Cardiac muscle cell (in vitro differentiated cells and primary cell): ENCODE data around the gene BCAS3. TPM values are rescaled to one million over a fixed set of nuclear protein-coding genes. Genes with fewer than 3 reads are reported as not detected.

Experiments
- DNase-seq, 2 donors: peaks; one replicate each; pipeline versions ENCODE4 v3.0.0 to v3.0.0-alpha.2; 2010 to 2017; ENCODE audit warnings: low read depth in 1 of 2, low spot score in 1 of 2
- H3K27ac ChIP-seq: fragments of 200-600 bp; sonication (generic); 2 replicates; pipeline ENCODE4 v1.5.1; 2016
- H3K27me3 ChIP-seq: fragments of 200-600 bp; sonication (generic); 2 replicates; pipeline ENCODE4 v1.6.0; 2016; ENCODE audit warnings: control low read depth
- H3K36me3 ChIP-seq: fragments of 200-600 bp; sonication (generic); 2 replicates; pipeline ENCODE4 v1.5.1; 2016; ENCODE audit warnings: control low read depth
- H3K4me1 ChIP-seq: fragments of 200-600 bp; sonication (generic); 2 replicates; pipeline ENCODE4 v1.8.1; 2017; ENCODE audit warnings: low read depth, mild to moderate bottlenecking, mixed run types
- H3K4me3 ChIP-seq: fragments of 200-600 bp; sonication (generic); 2 replicates; pipeline ENCODE4 v1.5.1; 2016; ENCODE audit warnings: mild to moderate bottlenecking
- H3K9me3 ChIP-seq: fragments of 200-600 bp; sonication (generic); 2 replicates; pipeline ENCODE4 v1.5.1; 2017; ENCODE audit warnings: low read depth, mild to moderate bottlenecking, control low read depth
- CTCF ChIP-seq: IDR thresholded peaks from 2 replicates; pipeline ENCODE4 v1.5.1; 2012; ENCODE audit warnings: low read depth, mild to moderate bottlenecking, low read length
- polyA plus RNA-seq: library from polyadenylated mRNA; unstranded; fragments of >200 nt; fragmentation: Nextera tagmentation; extraction: Ambion mirVana; gene quantifications from 2 replicates; pipeline ENCODE4 v1.2.1, GENCODE V29; 2016
- total RNA-seq: library from RNA; depleted of rRNA; stranded (reverse); fragments of >200 nt; gene quantifications from 2 replicates; pipeline ENCODE4 v1.2.3, GENCODE V29; 2016

Gene BCAS3
- total and polyA plus RNA-seq, 2 experiments from 2014 or later: 36.5 to 39.6 TPM

- Histone ChIP-seq H3K36me3 (no peaks in the 10 kb centered on the region), H3K9me3 (no peaks in the 10 kb centered on the region), H3K27me3 (no peaks in the 10 kb centered on the region), H3K4me3 (no peak overlapping the region), H3K27ac (no peak overlapping the region), H3K4me1 (peaks cover 52% of the 10 kb centered on the region)
- TF ChIP-seq CTCF: no peak
- no peak for DNase-seq
Measured at GRCh38 chr17:61209106-61209439, 531.4 kb downstream of the BCAS3 start.

- no peak for TF ChIP-seq CTCF
- no peak for DNase-seq
- Histone ChIP-seq H3K4me3 (no peak overlapping the region), H3K4me1 (peaks cover 48% of the 10 kb centered on the region), H3K9me3 (no peaks in the 10 kb centered on the region), H3K36me3 (no peaks in the 10 kb centered on the region), H3K27me3 (no peaks in the 10 kb centered on the region), H3K27ac (no peak overlapping the region)
Measured at GRCh38 chr17:61209525-61209924, 531.9 kb downstream of the BCAS3 start.

GRCh38 chr17:61211236-61211635 is 533.6 kb downstream of the BCAS3 start:
- Histone ChIP-seq H3K4me1 (peaks cover 40% of the 10 kb centered on the region), H3K27ac (peak overlapping the region; percentile 42), H3K9me3 (no peaks in the 10 kb centered on the region), H3K36me3 (no peaks in the 10 kb centered on the region), H3K27me3 (no peaks in the 10 kb centered on the region), H3K4me3 (no peak overlapping the region)
- DNase-seq: peak in 1 of 2 donors; percentile 49
- no peak for TF ChIP-seq CTCF

- Histone ChIP-seq H3K27ac (no peak overlapping the region), H3K4me1 (peaks cover 40% of the 10 kb centered on the region), H3K9me3 (no peaks in the 10 kb centered on the region), H3K27me3 (no peaks in the 10 kb centered on the region), H3K36me3 (no peaks in the 10 kb centered on the region), H3K4me3 (no peak overlapping the region)
- TF ChIP-seq CTCF: no peak
- no peak for DNase-seq
Measured at GRCh38 chr17:61212655-61213054, 535.0 kb downstream of the BCAS3 start.

- H3K27me3 ChIP-seq: no peaks in the 10 kb centered on the region
- no peaks in the 10 kb centered on the region for H3K9me3 ChIP-seq
- H3K36me3 ChIP-seq: no peaks in the 10 kb centered on the region
- TF ChIP-seq CTCF: no peak
- no peak for DNase-seq
- H3K4me1 ChIP-seq: peaks cover 23% of the 10 kb centered on the region
- no peak overlapping the region for H3K4me3 ChIP-seq
- no peak overlapping the region for H3K27ac ChIP-seq
Measured at GRCh38 chr17:61214753-61215152, 537.1 kb downstream of the BCAS3 start.

- Histone ChIP-seq H3K27ac (no peak overlapping the region), H3K27me3 (no peaks in the 10 kb centered on the region), H3K4me1 (peaks cover 20% of the 10 kb centered on the region), H3K36me3 (no peaks in the 10 kb centered on the region), H3K4me3 (no peak overlapping the region), H3K9me3 (no peaks in the 10 kb centered on the region)
- no peak for DNase-seq
- no peak for TF ChIP-seq CTCF
Measured at GRCh38 chr17:61216066-61216465, 538.4 kb downstream of the BCAS3 start.
